Calu3 (cell line): Measurements from ENCODE around the gene ABCA13. TPM values are rescaled to one million over a fixed set of nuclear protein-coding genes. Genes with fewer than 3 reads are reported as not detected.

ENCODE experiments used
- BruUV-seq: library from RNA; stranded (reverse); fragments of 400-500 nt; replicated peaks from 2 replicates; lab custom pipeline; 2021; lab: Mats Ljungman, UMichigan
- CTCF ChIA-PET: fragments of 300-600 bp; sonication (Branson Sonifier 250); formaldehyde crosslinking; loops from one replicate; lab custom pipeline; 2022; ENCODE audit warnings: antibody characterized with exemption; lab: Charles Lee
- DNase-seq: peaks from one replicate; pipeline ENCODE4 v3.0.0; 2022
- H3K27ac Mint-ChIP-seq: one replicate; pipeline ENCODE4 v1.8.0; 2022; ENCODE audit warnings: mixed read lengths; ENCODE audit not compliant: unreplicated experiment
- H3K27me3 Mint-ChIP-seq: one replicate; pipeline ENCODE4 v1.8.0; 2022; ENCODE audit warnings: mixed read lengths; ENCODE audit not compliant: unreplicated experiment
- H3K36me3 Mint-ChIP-seq: one replicate; pipeline ENCODE4 v1.8.0; 2022; ENCODE audit warnings: mild to moderate bottlenecking, moderate library complexity, mixed read lengths; ENCODE audit not compliant: insufficient read depth, unreplicated experiment
- H3K4me1 Mint-ChIP-seq: one replicate; pipeline ENCODE4 v1.8.0; 2022; ENCODE audit warnings: mild to moderate bottlenecking, low read depth, mixed read lengths; ENCODE audit not compliant: unreplicated experiment
- H3K4me3 Mint-ChIP-seq: one replicate; pipeline ENCODE4 v1.8.0; 2022; ENCODE audit warnings: mild to moderate bottlenecking, low read depth, moderate library complexity, mixed read lengths; ENCODE audit not compliant: unreplicated experiment
- H3K9me3 Mint-ChIP-seq: one replicate; pipeline ENCODE4 v1.8.0; 2022; ENCODE audit warnings: low read depth, mixed read lengths; ENCODE audit not compliant: unreplicated experiment
- CTCF ChIP-seq: fragments of 200-600 bp; IDR thresholded peaks from one replicate; pipeline ENCODE4 v1.8.0; 2022; ENCODE audit warnings: antibody characterized with exemption; ENCODE audit not compliant: unreplicated experiment
- intact Hi-C: fragments of 100-400 bp; cut with micrococcal nuclease; formaldehyde crosslinking; loops from one replicate; pipeline ENCODE4 v1.10.0; 2022; ENCODE audit not compliant: unreplicated experiment
- total RNA-seq: library from RNA; stranded (reverse); gene quantifications from 2 replicates; pipeline ENCODE4 v1.2.3, GENCODE V29; 2022

The ABCA13 gene
- total RNA-seq, 1 experiment from 2014 or later, result 12.1 TPM

- intact Hi-C loops, result no loop called here
- CTCF ChIA-PET, result interaction anchor here (1.2 kb wide), 1 partner anchor 9 kb away, joined by 3 read pairs; no protein-coding TSS in a partner anchor
- Mint-ChIP-seq H3K27ac (no peak overlapping the region), H3K36me3 (no peaks in the 10 kb centered on the region), H3K9me3 (peaks cover 8% of the 10 kb centered on the region), H3K4me1 (no peaks in the 10 kb centered on the region), H3K27me3 (peaks cover 12% of the 10 kb centered on the region), H3K4me3 (no peak overlapping the region)
- BruUV-seq, result no TSS peak
- DNase-seq, result no peak
- no peak for TF ChIP-seq CTCF
These were observed 489.1 kb downstream of the ABCA13 start for GRCh38 chr7:48660306-48660870.

- Mint-ChIP-seq H3K4me3 (no peak overlapping the region), H3K27me3 (peaks cover 10% of the 10 kb centered on the region), H3K4me1 (no peaks in the 10 kb centered on the region), H3K36me3 (no peaks in the 10 kb centered on the region), H3K9me3 (peaks cover 6% of the 10 kb centered on the region), H3K27ac (no peak overlapping the region)
- no TSS peak for BruUV-seq
- no peak for TF ChIP-seq CTCF
- intact Hi-C loops, result no loop called here
- CTCF ChIA-PET, result interaction anchor here (0.9 kb wide), 1 partner anchor 18 kb away, joined by 3 read pairs; no protein-coding TSS in a partner anchor
- DNase-seq, result no peak
These were observed 493.0 kb downstream of the ABCA13 start for GRCh38 chr7:48664241-48664640.

DNA sequence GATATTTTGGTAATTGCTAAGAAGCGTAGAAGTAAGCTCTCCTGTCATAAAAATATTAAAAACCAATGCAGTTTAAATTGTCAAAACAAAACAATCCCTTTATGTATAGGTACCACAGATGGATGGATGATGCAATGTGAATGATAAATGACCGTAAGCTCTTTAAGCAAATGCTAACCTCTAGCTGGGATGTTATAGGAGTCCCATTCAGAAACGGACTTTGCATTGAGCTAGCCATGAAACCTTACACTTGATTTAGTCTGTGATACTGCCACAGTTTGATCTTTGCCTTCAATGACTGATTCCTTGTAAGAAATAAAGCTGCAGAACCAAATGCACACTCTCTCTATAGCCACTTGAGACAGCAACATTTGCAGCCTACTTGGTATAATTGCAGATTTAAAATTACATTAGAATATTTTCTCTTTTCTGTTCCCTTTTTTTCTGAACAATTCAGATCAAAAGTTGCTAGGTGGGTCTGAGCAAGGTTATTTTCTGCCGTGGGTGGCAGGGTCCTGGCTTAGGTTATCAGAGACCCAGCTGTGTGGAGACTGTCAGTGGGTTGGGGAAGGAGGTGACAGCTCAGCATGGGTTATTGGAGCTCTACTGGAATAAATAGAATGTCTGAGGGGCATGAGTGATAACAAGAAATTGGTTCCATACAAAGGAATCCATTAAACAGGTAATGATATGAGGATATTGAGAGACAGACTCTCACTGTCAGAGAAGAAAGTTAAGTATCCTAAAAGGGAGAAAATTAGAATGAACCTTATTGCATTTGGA is 494.3 kb downstream of the ABCA13 start:
- H3K36me3 Mint-ChIP-seq, result no peaks in the 10 kb centered on the region
- intact Hi-C loops, result no loop called here
- no peak overlapping the region for H3K27ac Mint-ChIP-seq

GRCh38 chr7:48667407-48667806 is 496.1 kb downstream of the ABCA13 start:
- no peak for TF ChIP-seq CTCF
- peaks cover 6% of the 10 kb centered on the region for H3K9me3 Mint-ChIP-seq
- no peaks in the 10 kb centered on the region for H3K4me1 Mint-ChIP-seq
- H3K4me3 Mint-ChIP-seq, result no peak overlapping the region
- intact Hi-C loops, result no loop called here
- no peaks in the 10 kb centered on the region for H3K27me3 Mint-ChIP-seq
- DNase-seq, result no peak
- H3K36me3 Mint-ChIP-seq, result no peaks in the 10 kb centered on the region
- no peak overlapping the region for H3K27ac Mint-ChIP-seq
- CTCF ChIA-PET, result no interaction called here
- no TSS peak for BruUV-seq

More for the DNA sequence above, 494.3 kb downstream of the ABCA13 start:
- no peaks in the 10 kb centered on the region for H3K4me1 Mint-ChIP-seq
- H3K9me3 Mint-ChIP-seq, result peaks cover 9% of the 10 kb centered on the region
- CTCF ChIA-PET, result no interaction called here
- no TSS peak for BruUV-seq
- no peak for DNase-seq
- no peak overlapping the region for H3K4me3 Mint-ChIP-seq
- no peak for TF ChIP-seq CTCF
- H3K27me3 Mint-ChIP-seq, result no peaks in the 10 kb centered on the region
